ENCODE data around the gene EXOC2. TPM values are rescaled to one million over a fixed set of nuclear protein-coding genes. Genes with fewer than 3 reads are reported as not detected.

Gene EXOC2, protein sequence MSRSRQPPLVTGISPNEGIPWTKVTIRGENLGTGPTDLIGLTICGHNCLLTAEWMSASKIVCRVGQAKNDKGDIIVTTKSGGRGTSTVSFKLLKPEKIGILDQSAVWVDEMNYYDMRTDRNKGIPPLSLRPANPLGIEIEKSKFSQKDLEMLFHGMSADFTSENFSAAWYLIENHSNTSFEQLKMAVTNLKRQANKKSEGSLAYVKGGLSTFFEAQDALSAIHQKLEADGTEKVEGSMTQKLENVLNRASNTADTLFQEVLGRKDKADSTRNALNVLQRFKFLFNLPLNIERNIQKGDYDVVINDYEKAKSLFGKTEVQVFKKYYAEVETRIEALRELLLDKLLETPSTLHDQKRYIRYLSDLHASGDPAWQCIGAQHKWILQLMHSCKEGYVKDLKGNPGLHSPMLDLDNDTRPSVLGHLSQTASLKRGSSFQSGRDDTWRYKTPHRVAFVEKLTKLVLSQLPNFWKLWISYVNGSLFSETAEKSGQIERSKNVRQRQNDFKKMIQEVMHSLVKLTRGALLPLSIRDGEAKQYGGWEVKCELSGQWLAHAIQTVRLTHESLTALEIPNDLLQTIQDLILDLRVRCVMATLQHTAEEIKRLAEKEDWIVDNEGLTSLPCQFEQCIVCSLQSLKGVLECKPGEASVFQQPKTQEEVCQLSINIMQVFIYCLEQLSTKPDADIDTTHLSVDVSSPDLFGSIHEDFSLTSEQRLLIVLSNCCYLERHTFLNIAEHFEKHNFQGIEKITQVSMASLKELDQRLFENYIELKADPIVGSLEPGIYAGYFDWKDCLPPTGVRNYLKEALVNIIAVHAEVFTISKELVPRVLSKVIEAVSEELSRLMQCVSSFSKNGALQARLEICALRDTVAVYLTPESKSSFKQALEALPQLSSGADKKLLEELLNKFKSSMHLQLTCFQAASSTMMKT
- total RNA-seq (2022; extraction: Qiagen RNA extraction), result 10.0 to 12.8 TPM (median 12.2 TPM) in 5 replicates

DNA sequence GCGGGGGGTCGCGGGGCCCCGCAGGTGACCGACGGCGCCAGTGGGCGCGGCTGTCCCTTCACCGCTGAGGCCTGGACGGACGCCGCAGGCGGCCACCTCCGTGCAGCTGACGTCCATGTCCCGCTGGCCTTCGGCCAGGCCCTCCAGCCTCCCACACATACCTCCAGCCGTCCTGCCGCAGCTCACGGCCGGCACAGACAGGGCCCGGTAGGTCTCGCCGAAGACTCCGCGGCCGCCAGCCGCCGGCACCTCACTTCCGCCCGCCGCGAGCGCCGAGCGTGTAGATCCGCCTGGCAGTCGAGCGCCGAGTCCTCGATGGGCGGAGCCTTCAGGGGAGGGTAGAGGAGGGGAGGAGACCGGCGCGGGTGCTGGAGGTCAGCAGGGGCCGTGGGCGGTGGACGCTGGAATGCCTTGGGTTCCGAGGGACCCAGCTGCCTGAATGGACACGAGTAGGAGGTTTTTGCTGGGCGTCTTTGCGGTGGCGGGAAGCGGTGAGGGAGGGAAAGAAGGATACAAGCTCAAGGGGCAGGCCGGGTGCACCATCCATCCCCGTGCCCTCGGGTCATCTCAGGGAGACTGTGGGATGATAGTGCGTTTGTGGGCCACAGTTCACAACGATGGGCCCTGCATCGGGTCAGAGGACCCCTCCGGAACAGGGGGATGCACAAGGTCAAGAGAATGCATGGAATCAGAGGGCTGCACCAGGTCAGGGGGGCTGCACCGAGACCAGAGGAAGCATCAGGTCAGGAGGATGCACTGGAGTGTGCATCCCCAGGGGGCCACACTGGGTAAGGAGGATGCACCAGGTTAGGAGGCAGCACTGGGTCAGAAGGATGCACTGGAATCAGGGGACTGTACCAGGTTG, at the start of gene EXOC2:
Gene EXOC2 (minus strand): TSS at position 282 of the 865 bp plus-strand sequence. CDS start 55,321 bp downstream, outside the sequence.

DNA sequence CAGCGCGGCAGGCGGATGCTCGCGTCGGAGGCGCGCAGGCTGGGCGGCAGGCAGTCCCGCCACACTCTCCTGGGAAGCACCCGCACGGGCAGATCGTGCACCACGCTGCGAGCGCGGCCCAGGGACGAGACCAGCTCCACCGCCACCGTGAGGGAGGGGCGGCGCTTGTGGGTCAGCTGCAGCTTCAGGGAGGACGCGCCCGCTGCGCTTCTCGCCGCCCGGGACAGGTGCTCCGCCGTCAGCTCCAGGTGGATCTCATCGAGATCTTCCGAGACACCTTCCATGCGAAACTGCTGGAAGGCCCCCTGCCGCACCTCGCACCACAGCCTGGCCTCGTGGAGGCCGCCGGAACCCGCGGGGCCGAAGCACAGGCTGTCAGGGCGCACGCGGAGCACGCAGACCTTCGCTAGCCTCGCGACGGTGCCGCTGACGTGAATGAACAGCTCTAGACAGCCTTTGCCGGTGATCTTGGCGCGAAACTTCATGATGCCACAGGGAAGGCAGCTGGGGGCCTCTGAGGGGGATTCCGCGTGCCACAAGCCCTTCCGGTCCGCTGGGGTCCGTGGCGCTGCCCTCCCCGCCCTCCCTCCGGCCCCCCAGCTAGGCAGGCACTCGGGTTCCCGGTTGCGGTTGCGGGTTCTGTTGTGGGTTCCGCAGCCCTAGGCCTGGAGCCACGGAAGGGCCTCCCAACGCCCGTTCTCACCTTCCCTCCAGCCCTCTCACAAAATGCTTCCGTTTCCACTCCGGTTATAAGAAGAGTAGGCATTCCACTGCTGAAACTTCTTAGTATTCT, 36.3 kb downstream of the EXOC2 start, which contains the start of gene HUS1B:
Gene HUS1B (minus strand): TSS at position 641 of the 793 bp plus-strand sequence. CDS start 156 bp downstream, at position 485.

Other genes with a start within 250 kb of the EXOC2 start
- 0.12 to 0.39 TPM (median 0.29 TPM) in 5 replicates for gene HUS1B, start 36.0 kb downstream of the EXOC2 start, total RNA-seq (2022; extraction: Qiagen RNA extraction)